Body of pancreas (tissue), 4 donors: ENCODE results near the gene CA5B. TPM values are rescaled to one million over a fixed set of nuclear protein-coding genes. Genes with fewer than 3 reads are reported as not detected.
A peak's percentile ranks its signal among the peaks of the same experiment; 100 is the strongest.

Experiments
- ATAC-seq: fragments of 150-250 bp; one replicate; pipeline ENCODE4 v1.9.1; 2016
- DNase-seq, 4 donors: peaks; one replicate each; pipeline ENCODE4 v3.0.0-alpha.2; 2019
- H3K27ac ChIP-seq, 4 donors: fragments of 200-600 bp; sonication (generic); 1 replicate in 3 of 4; 2 replicates in 1 of 4; pipeline versions ENCODE4 v1.5.1 to v1.6.1; 2016 to 2019; ENCODE audit warnings: mild to moderate bottlenecking in 1 of 4, mixed read lengths in 1 of 4, moderate library complexity in 1 of 4
- H3K27me3 ChIP-seq, 2 donors: fragments of 200-600 bp; sonication (generic); one replicate each; pipeline ENCODE4 v1.6.0; 2016; ENCODE audit warnings: mild to moderate bottlenecking in 1 of 2
- H3K36me3 ChIP-seq, 2 donors: fragments of 200-600 bp; sonication (generic); replicated peaks in 1 of 2; 2 replicates each; pipeline ENCODE4 v1.5.1; 2016; ENCODE audit warnings: low read depth in 2 of 2; ENCODE audit not compliant: insufficient read depth in 1 of 2
- H3K4me1 ChIP-seq: fragments of 200-600 bp; sonication (generic); one replicate; pipeline ENCODE4 v1.6.0; 2016
- H3K4me3 ChIP-seq, 2 donors: fragments of 200-600 bp; sonication (generic); 1 replicate in 1 of 2; 2 replicates in 1 of 2; pipeline ENCODE4 v1.5.1; 2016 to 2019
- H3K9me3 ChIP-seq, 3 donors: fragments of 200-600 bp; sonication (generic); 1 replicate in 2 of 3; 2 replicates in 1 of 3; pipeline ENCODE4 v1.5.1; 2016
- CTCF ChIP-seq, 7 experiments: fragments of 450-650 bp in 4 of 7; fragments of 200-600 bp in 3 of 7; sonication (generic) in 3 of 7; IDR thresholded peaks; one replicate each; pipeline ENCODE4 v1.5.1; 2016 to 2019; ENCODE audit warnings: antibody characterized with exemption in 7 of 7
- POLR2A ChIP-seq, 3 donors: fragments of 450-650 bp; IDR thresholded peaks; one replicate each; pipeline ENCODE4 v1.6.1; 2016; ENCODE audit warnings: antibody characterized with exemption in 3 of 3, mild to moderate bottlenecking in 2 of 3
- WGBS, 2 donors: methylation state at CpG; one replicate each; pipeline ENCODE4 v1.1.5; 2017; 5-methylcytosine and 5-hydroxymethylcytosine counted together
- intact Hi-C: fragments of 100-400 bp; cut with DNase I; formaldehyde crosslinking; loops from one replicate; pipeline ENCODE4 v1.15.1; 2023
- total RNA-seq, 2 donors: library from RNA; depleted of rRNA; stranded (reverse); fragments of >200 nt; gene quantifications; one replicate each; pipeline ENCODE4 v1.1.0, GENCODE V29; 2016

Gene CA5B
- total RNA-seq, 2 donors from 2014 or later, result 6.2 to 6.6 TPM

- 58 to 60% methylated on average over 1 of the region's 1 CpG for WGBS, 2 donors
- Histone ChIP-seq H3K27ac (peak overlapping the region in 2 of 4 donors; percentile 38 to 53), H3K36me3 (no peaks in the 10 kb centered on the region), H3K4me1 (peaks cover 18% of the 10 kb centered on the region), H3K4me3 (no peak overlapping the region), H3K9me3 (no peaks in the 10 kb centered on the region), H3K27me3 (no peaks in the 10 kb centered on the region)
- intact Hi-C loops, result no loop called here
- DNase-seq, result peak; percentile 33 to 69 (median 62)
- peak; percentile 47 for ATAC-seq
- TF ChIP-seq POLR2A (IDR thresholded peaks at IDR 0.05) (no peak), CTCF (IDR thresholded peaks at IDR 0.05) (no peak)
Measured at GRCh38 chrX:15714529-15714928, 23.5 kb upstream of the CA5B start.

GRCh38 chrX:15718283-15718970 lies 19.6 kb upstream of the CA5B start:
- WGBS, 2 donors, result 41 to 53% methylated on average over 9 of the region's 9 CpGs
- DNase-seq, result no peak
- Histone ChIP-seq H3K27ac (peak overlapping the region in 2 of 4 donors; percentile 62 to 71), H3K9me3 (no peaks in the 10 kb centered on the region), H3K36me3 (no peaks in the 10 kb centered on the region), H3K4me1 (peaks cover 18% of the 10 kb centered on the region), H3K27me3 (no peaks in the 10 kb centered on the region), H3K4me3 (no peak overlapping the region)
- peak; percentile 48 for ATAC-seq
- TF ChIP-seq POLR2A (IDR thresholded peaks at IDR 0.05), result no peak
- intact Hi-C loops, result no loop called here

GRCh38 chrX:15719324-15719968 lies 18.6 kb upstream of the CA5B start:
- intact Hi-C loops, result no loop called here
- no peak for ATAC-seq
- Histone ChIP-seq H3K27ac (peak overlapping the region in 2 of 4 donors; percentile 62 to 71), H3K9me3 (no peaks in the 10 kb centered on the region), H3K36me3 (no peaks in the 10 kb centered on the region), H3K4me3 (no peak overlapping the region), H3K4me1 (peaks cover 17% of the 10 kb centered on the region), H3K27me3 (no peaks in the 10 kb centered on the region)
- 81 to 82% methylated on average over 4 of the region's 4 CpGs for WGBS, 2 donors
- TF ChIP-seq POLR2A (IDR thresholded peaks at IDR 0.05) (no peak), CTCF (IDR thresholded peaks at IDR 0.05) (no peak)
- DNase-seq, result no peak

- DNase-seq (no peak), ATAC-seq (no peak)
- TF ChIP-seq POLR2A (IDR thresholded peaks at IDR 0.05), result no peak
- no peak for TF ChIP-seq CTCF (IDR thresholded peaks at IDR 0.05)
- intact Hi-C loops, result no loop called here
- H3K9me3 ChIP-seq, result no peaks in the 10 kb centered on the region
- H3K27ac ChIP-seq, result no peak overlapping the region
- no peak overlapping the region for H3K4me3 ChIP-seq
- 71 to 90% methylated on average over 1 of the region's 1 CpG for WGBS, 2 donors
- H3K4me1 ChIP-seq, result peaks cover 6% of the 10 kb centered on the region
- no peaks in the 10 kb centered on the region for H3K36me3 ChIP-seq
- H3K27me3 ChIP-seq, result no peaks in the 10 kb centered on the region
Measured at GRCh38 chrX:15721911-15722310, 16.2 kb upstream of the CA5B start.

- Histone ChIP-seq H3K36me3 (no peaks in the 10 kb centered on the region), H3K9me3 (no peaks in the 10 kb centered on the region), H3K4me1 (peaks cover 5% of the 10 kb centered on the region), H3K4me3 (no peak overlapping the region), H3K27ac (no peak overlapping the region), H3K27me3 (no peaks in the 10 kb centered on the region)
- TF ChIP-seq POLR2A (IDR thresholded peaks at IDR 0.05) (no peak), CTCF (IDR thresholded peaks at IDR 0.05) (no peak)
- whole genome bisulfite sequencing, 2 donors, result 56 to 64% methylated on average over 3 of the region's 3 CpGs
- intact Hi-C loops, result no loop called here
- DNase-seq (no peak), ATAC-seq (no peak)
Measured at GRCh38 chrX:15723887-15724517, 14.1 kb upstream of the CA5B start.
